Peyer's patch (tissue), 4 donors: ENCODE results near the gene S100A10.

ENCODE experiments used
- CTCF ChIP-seq, 6 experiments: fragments of 450-650 bp in 4 of 6; fragments of 200-600 bp in 2 of 6; sonication (generic) in 1 of 6; IDR thresholded peaks; one replicate each; pipeline ENCODE4 v1.5.1; 2017 to 2019; ENCODE audit warnings: antibody characterized with exemption in 6 of 6, mild to moderate bottlenecking in 3 of 6, moderate library complexity in 1 of 6
- POLR2A ChIP-seq, 2 donors: fragments of 450-650 bp; IDR thresholded peaks; one replicate each; pipeline ENCODE4 v1.5.1; 2017; ENCODE audit warnings: antibody characterized with exemption in 2 of 2, mild to moderate bottlenecking in 2 of 2, moderate library complexity in 2 of 2

GRCh38 chr1:151940541-151940940 is 53.1 kb downstream of the S100A10 start:
- no peak for TF ChIP-seq CTCF (IDR thresholded peaks at IDR 0.05)
- no peak for TF ChIP-seq POLR2A (IDR thresholded peaks at IDR 0.05)
